Activated naive CD8-positive, alpha-beta T cell treated with anti-CD3 and anti-CD28 coated beads, Interleukin-2, amount 10 ng/mL, durations not matched to agents 7 days and 5 days (primary cell): ENCODE results near the gene GOLGA7B. TPM values are rescaled to one million over a fixed set of nuclear protein-coding genes. Genes with fewer than 3 reads are reported as not detected.

Experiments used
- ATAC-seq: fragments of 150-1000 bp; cut with Tn5 transposase; one replicate; pipeline ENCODE4 v1.10.0; 2021; ENCODE audit warnings: low read depth, moderate library complexity
- POLR2A ChIA-PET: fragments of 350-600 bp; sonication (Branson Sonifier 250); formaldehyde crosslinking; loops from one replicate; lab custom pipeline; 2021; ENCODE audit warnings: antibody characterized with exemption; lab: Charles Lee
- DNase-seq: peaks from one replicate; pipeline ENCODE4 v3.0.0; 2021
- H3K27ac Mint-ChIP-seq: one replicate; pipeline ENCODE4 v1.8.0; 2022; ENCODE audit warnings: mild to moderate bottlenecking, mixed read lengths
- H3K27me3 Mint-ChIP-seq: one replicate; pipeline ENCODE4 v1.8.0; 2022; ENCODE audit warnings: mild to moderate bottlenecking, moderate library complexity, mixed read lengths
- H3K36me3 Mint-ChIP-seq: one replicate; pipeline ENCODE4 v1.8.0; 2021; ENCODE audit warnings: mild to moderate bottlenecking, mixed read lengths
- H3K4me1 Mint-ChIP-seq: one replicate; pipeline ENCODE4 v1.8.0; 2021; ENCODE audit warnings: mixed read lengths
- H3K4me3 Mint-ChIP-seq: one replicate; pipeline ENCODE4 v1.8.0; 2022; ENCODE audit warnings: mild to moderate bottlenecking, moderate library complexity, mixed read lengths
- H3K9me3 Mint-ChIP-seq: one replicate; pipeline ENCODE4 v1.8.0; 2021; ENCODE audit warnings: mixed read lengths
- total RNA-seq, 2 experiments: library from RNA; stranded (reverse); gene quantifications; one replicate each; pipeline ENCODE4 v1.2.3, GENCODE V29; 2021

Gene GOLGA7B
- total RNA-seq, result 10 to 100 TPM; 10.8 to 12.0 TPM

DNA sequence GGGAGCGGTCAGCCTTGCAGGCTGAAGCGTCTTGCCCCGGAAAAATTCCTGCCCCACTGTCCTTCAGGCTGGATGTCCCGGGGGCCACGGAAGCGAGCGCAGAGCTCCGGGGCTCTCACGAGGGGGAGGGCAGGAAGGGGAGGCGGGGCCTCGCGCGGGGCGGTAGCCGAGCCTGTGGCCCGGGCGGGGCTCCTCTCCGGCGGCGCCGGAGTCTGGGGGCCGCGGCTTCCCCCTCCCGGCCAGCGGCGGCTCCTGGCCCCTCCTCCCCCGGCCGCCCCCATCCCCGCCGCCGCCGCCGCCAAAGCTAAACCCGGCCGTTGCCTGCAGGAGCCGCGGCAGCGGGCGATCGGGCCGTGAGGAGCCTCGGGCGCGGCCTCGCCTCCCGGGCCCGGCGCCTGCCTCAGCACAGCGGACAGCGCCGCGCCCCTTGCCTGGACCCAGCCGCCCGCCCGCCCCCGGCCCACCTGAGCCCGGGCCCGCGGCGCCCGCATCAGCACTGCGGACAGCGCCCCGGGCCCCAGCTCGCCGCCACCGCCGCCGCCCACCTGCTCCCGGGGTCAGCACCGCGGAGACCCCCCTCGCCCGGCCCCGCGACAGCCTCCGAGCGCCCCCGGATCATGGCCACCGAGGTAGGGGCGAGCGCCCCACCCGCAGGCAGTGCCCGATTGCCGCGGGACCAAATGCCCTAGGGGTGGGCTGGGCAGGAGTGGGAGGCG lies at the start of gene GOLGA7B:
Gene GOLGA7B, plus strand, starts transcription at position 157 of the 716 bp plus-strand sequence. Its CDS starts 461 bp downstream, at position 618.
- peak; percentile 82 for ATAC-seq
- peak; percentile 85 for DNase-seq
- no peaks in the 10 kb centered on the region for H3K9me3 Mint-ChIP-seq

GRCh38 chr10:97800474-97800873 lies 49.2 kb upstream of the GOLGA7B start:
- peaks cover 9% of the 10 kb centered on the region for H3K9me3 Mint-ChIP-seq
- H3K27me3 Mint-ChIP-seq, result peaks cover 7% of the 10 kb centered on the region
- peaks cover 15% of the 10 kb centered on the region for H3K36me3 Mint-ChIP-seq
- H3K27ac Mint-ChIP-seq, result no peak overlapping the region
- ATAC-seq (no peak), DNase-seq (no peak)
- peaks cover 24% of the 10 kb centered on the region for H3K4me1 Mint-ChIP-seq
- no peak overlapping the region for H3K4me3 Mint-ChIP-seq
- POLR2A ChIA-PET, result interaction anchor here (1.5 kb wide), 1 partner anchor 49 kb away, joined by 5 read pairs; the partner anchor contains the start of gene GOLGA7B

More for the DNA sequence above, at the start of gene GOLGA7B:
- POLR2A ChIA-PET, result interaction anchor here (0.6 to 5.6 kb wide), 15 partner anchors 8 to 68 kb away, joined by 3 to 48 read pairs (median 6); no protein-coding TSS in a partner anchor
- H3K4me3 Mint-ChIP-seq, result peak within 1 kb of the TSS; percentile 88
- no peaks in the 10 kb centered on the region for H3K27me3 Mint-ChIP-seq
- peak within 1 kb of the TSS; percentile 89 for H3K27ac Mint-ChIP-seq
- peaks cover 36% of the 10 kb centered on the region for H3K4me1 Mint-ChIP-seq
- H3K36me3 Mint-ChIP-seq, result peaks cover 13% of the 10 kb centered on the region

DNA sequence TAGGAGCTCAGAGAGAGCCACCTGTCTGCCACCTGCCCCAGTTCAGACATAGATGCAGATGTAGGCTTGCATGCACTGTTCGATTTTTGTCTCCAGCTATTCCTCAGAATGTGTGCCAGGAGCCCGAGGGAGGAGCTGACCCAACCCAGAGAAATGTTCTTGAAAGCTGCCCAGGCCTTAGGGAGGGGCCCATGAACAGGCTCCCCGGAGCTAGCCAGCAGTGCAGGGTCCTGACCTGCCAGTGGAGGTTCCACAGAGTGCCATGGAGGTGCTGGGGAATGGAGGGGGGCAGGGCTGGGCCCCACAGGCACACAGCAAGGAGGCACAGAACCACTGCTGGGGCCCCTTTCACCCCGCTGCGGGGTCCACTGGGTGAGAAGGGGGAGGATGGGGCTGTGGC lies 48.2 kb upstream of the GOLGA7B start:
- POLR2A ChIA-PET, result no interaction called here
- ATAC-seq, result no peak

GRCh38 chr10:97805096-97805884 lies 44.4 kb upstream of the GOLGA7B start:
- Mint-ChIP-seq H3K4me3 (no peak overlapping the region), H3K27me3 (peaks cover 7% of the 10 kb centered on the region), H3K9me3 (no peaks in the 10 kb centered on the region), H3K27ac (no peak overlapping the region), H3K4me1 (no peaks in the 10 kb centered on the region), H3K36me3 (no peaks in the 10 kb centered on the region)
- POLR2A ChIA-PET, result no interaction called here
- ATAC-seq, result no peak
- no peak for DNase-seq

More for the DNA sequence above, 48.2 kb upstream of the GOLGA7B start:
- no peak overlapping the region for H3K27ac Mint-ChIP-seq
- DNase-seq, result no peak
- H3K4me3 Mint-ChIP-seq, result no peak overlapping the region
- peaks cover 13% of the 10 kb centered on the region for H3K36me3 Mint-ChIP-seq
- peaks cover 17% of the 10 kb centered on the region for H3K4me1 Mint-ChIP-seq
- H3K9me3 Mint-ChIP-seq, result peaks cover 8% of the 10 kb centered on the region
- H3K27me3 Mint-ChIP-seq, result peaks cover 7% of the 10 kb centered on the region

GRCh38 chr10:97805949-97806348 lies 43.7 kb upstream of the GOLGA7B start:
- Mint-ChIP-seq H3K27me3 (peaks cover 7% of the 10 kb centered on the region), H3K27ac (no peak overlapping the region), H3K4me3 (no peak overlapping the region), H3K36me3 (no peaks in the 10 kb centered on the region), H3K9me3 (no peaks in the 10 kb centered on the region), H3K4me1 (no peaks in the 10 kb centered on the region)
- ATAC-seq, result no peak
- DNase-seq, result no peak
- POLR2A ChIA-PET, result no interaction called here

GRCh38 chr10:97810446-97810845 lies 39.2 kb upstream of the GOLGA7B start:
- Mint-ChIP-seq H3K4me3 (no peak overlapping the region), H3K27me3 (peaks cover 3% of the 10 kb centered on the region), H3K36me3 (no peaks in the 10 kb centered on the region), H3K27ac (no peak overlapping the region), H3K9me3 (no peaks in the 10 kb centered on the region), H3K4me1 (no peaks in the 10 kb centered on the region)
- POLR2A ChIA-PET, result no interaction called here
- DNase-seq (no peak), ATAC-seq (no peak)

- no peak for ATAC-seq
- POLR2A ChIA-PET, result no interaction called here
- no peak overlapping the region for H3K27ac Mint-ChIP-seq
Measured at GRCh38 chr10:97811958-97812357, 37.7 kb upstream of the GOLGA7B start.

DNA sequence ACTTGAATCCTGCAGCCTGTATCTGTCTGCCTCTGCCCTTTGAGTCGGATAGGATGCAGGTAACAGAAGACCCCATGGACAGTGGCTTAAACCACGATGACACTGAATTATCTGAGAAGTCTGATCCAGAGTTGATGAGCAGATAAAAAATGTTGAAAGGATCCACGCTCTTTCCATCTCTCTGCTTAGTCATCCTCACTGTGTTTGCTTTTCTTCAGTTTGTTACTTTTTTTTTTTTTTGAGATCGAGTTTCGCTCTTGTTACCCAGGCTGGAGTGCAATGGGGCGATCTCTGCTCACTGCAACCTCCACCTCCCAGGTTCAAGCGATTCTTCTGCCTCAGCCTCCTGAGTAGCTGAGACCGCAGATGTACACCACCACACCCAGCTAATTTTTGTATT lies 36.9 kb upstream of the GOLGA7B start:
- H3K27ac Mint-ChIP-seq, result no peak overlapping the region
- ATAC-seq, result no peak

More at GRCh38 chr10:97811958-97812357, 37.7 kb upstream of the GOLGA7B start:
- H3K9me3 Mint-ChIP-seq, result no peaks in the 10 kb centered on the region
- H3K4me1 Mint-ChIP-seq, result no peaks in the 10 kb centered on the region
- H3K27me3 Mint-ChIP-seq, result peaks cover 4% of the 10 kb centered on the region
- H3K36me3 Mint-ChIP-seq, result no peaks in the 10 kb centered on the region
- H3K4me3 Mint-ChIP-seq, result no peak overlapping the region
- DNase-seq, result no peak

GRCh38 chr10:97813311-97813710 lies 36.3 kb upstream of the GOLGA7B start:
- POLR2A ChIA-PET, result interaction anchor here (1.4 kb wide), 1 partner anchor 16 kb away, joined by 3 read pairs; no protein-coding TSS in a partner anchor
- ATAC-seq, result no peak
- H3K27ac Mint-ChIP-seq, result no peak overlapping the region

More for the DNA sequence above, 36.9 kb upstream of the GOLGA7B start:
- DNase-seq, result no peak
- Mint-ChIP-seq H3K36me3 (no peaks in the 10 kb centered on the region), H3K4me3 (no peak overlapping the region), H3K27me3 (peaks cover 4% of the 10 kb centered on the region), H3K4me1 (no peaks in the 10 kb centered on the region), H3K9me3 (no peaks in the 10 kb centered on the region)
- POLR2A ChIA-PET, result interaction anchor here (1.4 kb wide), 1 partner anchor 16 kb away, joined by 3 read pairs; no protein-coding TSS in a partner anchor

GRCh38 chr10:97814996-97815395 lies 34.6 kb upstream of the GOLGA7B start:
- POLR2A ChIA-PET, result no interaction called here
- ATAC-seq (no peak), DNase-seq (no peak)
- Mint-ChIP-seq H3K27ac (no peak overlapping the region), H3K36me3 (no peaks in the 10 kb centered on the region), H3K9me3 (no peaks in the 10 kb centered on the region), H3K27me3 (peaks cover 4% of the 10 kb centered on the region), H3K4me1 (no peaks in the 10 kb centered on the region), H3K4me3 (no peak overlapping the region)

More at GRCh38 chr10:97813311-97813710, 36.3 kb upstream of the GOLGA7B start:
- DNase-seq, result no peak
- Mint-ChIP-seq H3K9me3 (no peaks in the 10 kb centered on the region), H3K4me1 (no peaks in the 10 kb centered on the region), H3K27me3 (peaks cover 4% of the 10 kb centered on the region), H3K4me3 (no peak overlapping the region), H3K36me3 (no peaks in the 10 kb centered on the region)

DNA sequence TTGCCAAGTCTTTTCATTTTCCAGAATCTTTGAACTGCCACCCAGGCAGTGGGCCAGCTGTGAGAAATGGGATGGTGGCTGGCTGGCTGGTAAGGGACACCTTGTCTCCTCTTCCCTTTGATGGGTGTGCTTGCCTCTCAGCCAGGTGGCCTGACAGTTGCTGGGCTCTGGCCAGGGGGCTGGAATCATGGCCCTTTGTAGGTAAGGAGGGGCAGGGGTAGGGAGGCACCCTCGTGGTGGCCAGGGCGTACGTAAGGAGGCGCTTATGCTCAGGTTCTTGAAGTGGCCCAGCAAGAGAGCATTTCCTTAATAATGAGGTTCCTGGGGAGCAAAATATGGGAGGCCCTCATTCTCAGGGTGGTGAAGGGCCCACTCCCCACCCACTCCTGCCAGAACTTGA lies 33.0 kb upstream of the GOLGA7B start:
- DNase-seq (no peak), ATAC-seq (no peak)
- no peak overlapping the region for H3K4me3 Mint-ChIP-seq
- POLR2A ChIA-PET, result no interaction called here
- no peaks in the 10 kb centered on the region for H3K36me3 Mint-ChIP-seq
- H3K9me3 Mint-ChIP-seq, result no peaks in the 10 kb centered on the region
- H3K27ac Mint-ChIP-seq, result no peak overlapping the region
- H3K4me1 Mint-ChIP-seq, result no peaks in the 10 kb centered on the region
- H3K27me3 Mint-ChIP-seq, result peaks cover 4% of the 10 kb centered on the region

DNA sequence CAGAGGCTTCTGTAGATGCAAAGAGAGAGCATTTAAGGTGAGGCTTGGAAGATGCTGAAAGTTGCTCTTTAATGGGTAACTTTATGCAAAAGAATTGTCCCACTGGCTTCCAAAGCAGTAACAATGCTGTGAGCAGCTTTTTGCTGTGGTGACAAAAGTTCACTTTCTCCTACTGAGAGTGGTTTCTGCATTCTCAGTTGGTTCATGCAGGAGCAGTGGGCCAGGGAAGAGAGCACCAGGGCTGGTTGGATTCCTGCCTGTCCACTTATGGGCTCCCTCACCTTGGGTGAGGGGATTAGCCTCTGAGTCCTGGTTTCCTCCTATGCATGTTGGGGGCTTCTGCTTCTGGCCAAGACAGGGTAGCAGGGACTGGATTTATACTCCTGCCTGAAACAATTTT lies 31.1 kb upstream of the GOLGA7B start:
- DNase-seq (no peak), ATAC-seq (no peak)
- Mint-ChIP-seq H3K36me3 (no peaks in the 10 kb centered on the region), H3K4me1 (no peaks in the 10 kb centered on the region), H3K4me3 (no peak overlapping the region), H3K27me3 (peaks cover 2% of the 10 kb centered on the region), H3K27ac (no peak overlapping the region), H3K9me3 (no peaks in the 10 kb centered on the region)
- POLR2A ChIA-PET, result interaction anchor here (1.7 kb wide), 1 partner anchor 31 kb away, joined by 6 read pairs; the partner anchor contains the start of gene GOLGA7B

- DNase-seq (no peak), ATAC-seq (no peak)
- POLR2A ChIA-PET, result interaction anchor here (1.7 kb wide), 1 partner anchor 29 kb away, joined by 6 read pairs; the partner anchor contains the start of gene GOLGA7B
- Mint-ChIP-seq H3K4me3 (no peak overlapping the region), H3K9me3 (no peaks in the 10 kb centered on the region), H3K27me3 (peaks cover 2% of the 10 kb centered on the region), H3K36me3 (no peaks in the 10 kb centered on the region), H3K27ac (no peak overlapping the region), H3K4me1 (no peaks in the 10 kb centered on the region)
Measured at GRCh38 chr10:97820096-97820704, 29.4 kb upstream of the GOLGA7B start.
